ENCODE data around the gene IL4R. TPM values are rescaled to one million over a fixed set of nuclear protein-coding genes. Genes with fewer than 3 reads are reported as not detected.

Gene IL4R
- total and polyA plus RNA-seq, 2 of the 13 experiments (the other 11 are each of a cell fraction or from before 2014, with no cell fraction given) = 15.9 to 49.6 TPM

DNA sequence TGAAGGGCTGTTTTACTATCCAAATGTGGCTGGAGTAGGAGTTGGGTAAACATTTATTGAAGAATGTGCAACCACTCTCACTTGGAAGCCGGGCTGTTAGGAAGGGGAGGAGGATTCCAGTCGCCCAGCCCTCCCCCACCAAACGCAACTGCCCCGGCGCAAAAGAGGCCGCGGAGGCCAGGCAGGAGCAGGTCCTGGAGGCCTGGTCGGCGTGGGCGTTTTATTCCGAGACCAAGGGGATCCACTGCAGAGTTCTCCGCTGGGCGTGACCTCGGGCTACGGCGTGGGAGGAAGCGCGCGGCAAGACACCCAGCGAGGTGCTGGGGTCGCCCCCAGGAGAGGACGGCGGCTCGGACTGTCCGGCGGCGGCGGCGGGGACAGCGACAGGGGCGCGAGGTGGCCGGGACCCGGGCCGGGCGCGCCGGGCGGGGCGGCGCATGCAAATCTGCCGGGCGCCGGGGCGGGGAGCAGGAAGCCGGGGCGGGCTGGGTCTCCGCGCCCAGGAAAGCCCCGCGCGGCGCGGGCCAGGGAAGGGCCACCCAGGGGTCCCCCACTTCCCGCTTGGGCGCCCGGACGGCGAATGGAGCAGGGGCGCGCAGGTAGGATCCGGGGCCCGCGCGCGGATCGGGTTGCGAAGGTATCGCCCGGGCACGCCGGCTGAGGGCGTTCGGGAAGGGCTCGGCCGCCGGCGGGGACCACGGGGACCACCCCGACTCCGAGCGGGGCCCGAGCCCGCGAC is at the start of gene IL4R (continued):
- TF ChIP-seq PAF1 (CRISPR knock-in tag; IDR thresholded peaks at IDR 0.05) (no peak), NCOA5 (CRISPR knock-in tag; IDR thresholded peaks at IDR 0.05) (no peak), RBFOX2 (IDR thresholded peaks at IDR 0.05; ENCODE audit: low read depth, low read length) (peak; percentile 88), ZIK1 (CRISPR knock-in tag; IDR thresholded peaks at IDR 0.05; ENCODE audit: borderline replicate concordance, low read depth) (no peak; the same call in 1 of the 2 replicates), PCBP2 (optimal IDR thresholded peaks at IDR 0.05; ENCODE audit: low read depth, low read length, poor library complexity, severe bottlenecking) (peak; percentile 10), ZNF678 (CRISPR knock-in tag; IDR thresholded peaks at IDR 0.05) (0 out of 2 replicates have a peak, but pooled peaks have one; percentile 58), ZFAT (CRISPR knock-in tag; conservative IDR thresholded peaks at IDR 0.05) (no peak), GZF1 (CRISPR knock-in tag; IDR thresholded peaks at IDR 0.05) (0 out of 2 replicates have a peak, but pooled peaks have one; percentile 61), MTA1 (CRISPR knock-in tag; IDR thresholded peaks at IDR 0.05; ENCODE audit: borderline replicate concordance) (no peak), RARA (CRISPR knock-in tag; IDR thresholded peaks at IDR 0.05) (peak; percentile 45; the same call in 1 of the 2 replicates), HNRNPH1 (optimal IDR thresholded peaks at IDR 0.05; ENCODE audit: low read depth, low read length) (no peak), KAT2B (IDR thresholded peaks at IDR 0.05; ENCODE audit: borderline replicate concordance, low read depth, low read length) (no peak), HNRNPLL (IDR thresholded peaks at IDR 0.05; ENCODE audit: low read depth, low read length, poor library complexity, severe bottlenecking) (peak; percentile 78), ZNF737 (CRISPR knock-in tag; IDR thresholded peaks at IDR 0.05; ENCODE audit: borderline replicate concordance) (no peak), DNMT1 (CRISPR knock-in tag; IDR thresholded peaks at IDR 0.05) (no peak), ZEB1 (IDR thresholded peaks at IDR 0.05; ENCODE audit: insufficient replicate concordance, low read depth) (no peak), CEBPG (CRISPR knock-in tag; IDR thresholded peaks at IDR 0.05) (peak; percentile 63), ZNF788 (CRISPR knock-in tag; IDR thresholded peaks at IDR 0.05; ENCODE audit: borderline replicate concordance) (no peak), TOPORS (CRISPR knock-in tag; IDR thresholded peaks at IDR 0.05) (peak; percentile 72; the same call in 1 of the 2 replicates)
- TF ChIP-seq, protein P1, sequence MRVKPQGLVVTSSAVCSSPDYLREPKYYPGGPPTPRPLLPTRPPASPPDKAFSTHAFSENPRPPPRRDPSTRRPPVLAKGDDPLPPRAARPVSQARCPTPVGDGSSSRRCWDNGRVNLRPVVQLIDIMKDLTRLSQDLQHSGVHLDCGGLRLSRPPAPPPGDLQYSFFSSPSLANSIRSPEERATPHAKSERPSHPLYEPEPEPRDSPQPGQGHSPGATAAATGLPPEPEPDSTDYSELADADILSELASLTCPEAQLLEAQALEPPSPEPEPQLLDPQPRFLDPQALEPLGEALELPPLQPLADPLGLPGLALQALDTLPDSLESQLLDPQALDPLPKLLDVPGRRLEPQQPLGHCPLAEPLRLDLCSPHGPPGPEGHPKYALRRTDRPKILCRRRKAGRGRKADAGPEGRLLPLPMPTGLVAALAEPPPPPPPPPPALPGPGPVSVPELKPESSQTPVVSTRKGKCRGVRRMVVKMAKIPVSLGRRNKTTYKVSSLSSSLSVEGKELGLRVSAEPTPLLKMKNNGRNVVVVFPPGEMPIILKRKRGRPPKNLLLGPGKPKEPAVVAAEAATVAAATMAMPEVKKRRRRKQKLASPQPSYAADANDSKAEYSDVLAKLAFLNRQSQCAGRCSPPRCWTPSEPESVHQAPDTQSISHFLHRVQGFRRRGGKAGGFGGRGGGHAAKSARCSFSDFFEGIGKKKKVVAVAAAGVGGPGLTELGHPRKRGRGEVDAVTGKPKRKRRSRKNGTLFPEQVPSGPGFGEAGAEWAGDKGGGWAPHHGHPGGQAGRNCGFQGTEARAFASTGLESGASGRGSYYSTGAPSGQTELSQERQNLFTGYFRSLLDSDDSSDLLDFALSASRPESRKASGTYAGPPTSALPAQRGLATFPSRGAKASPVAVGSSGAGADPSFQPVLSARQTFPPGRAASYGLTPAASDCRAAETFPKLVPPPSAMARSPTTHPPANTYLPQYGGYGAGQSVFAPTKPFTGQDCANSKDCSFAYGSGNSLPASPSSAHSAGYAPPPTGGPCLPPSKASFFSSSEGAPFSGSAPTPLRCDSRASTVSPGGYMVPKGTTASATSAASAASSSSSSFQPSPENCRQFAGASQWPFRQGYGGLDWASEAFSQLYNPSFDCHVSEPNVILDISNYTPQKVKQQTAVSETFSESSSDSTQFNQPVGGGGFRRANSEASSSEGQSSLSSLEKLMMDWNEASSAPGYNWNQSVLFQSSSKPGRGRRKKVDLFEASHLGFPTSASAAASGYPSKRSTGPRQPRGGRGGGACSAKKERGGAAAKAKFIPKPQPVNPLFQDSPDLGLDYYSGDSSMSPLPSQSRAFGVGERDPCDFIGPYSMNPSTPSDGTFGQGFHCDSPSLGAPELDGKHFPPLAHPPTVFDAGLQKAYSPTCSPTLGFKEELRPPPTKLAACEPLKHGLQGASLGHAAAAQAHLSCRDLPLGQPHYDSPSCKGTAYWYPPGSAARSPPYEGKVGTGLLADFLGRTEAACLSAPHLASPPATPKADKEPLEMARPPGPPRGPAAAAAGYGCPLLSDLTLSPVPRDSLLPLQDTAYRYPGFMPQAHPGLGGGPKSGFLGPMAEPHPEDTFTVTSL (CRISPR knock-in tag; IDR thresholded peaks at IDR 0.05; ENCODE audit: borderline replicate concordance) = 0 out of 2 replicates have a peak, but pooled peaks have one; percentile 47
- TF ChIP-seq, protein P2, sequence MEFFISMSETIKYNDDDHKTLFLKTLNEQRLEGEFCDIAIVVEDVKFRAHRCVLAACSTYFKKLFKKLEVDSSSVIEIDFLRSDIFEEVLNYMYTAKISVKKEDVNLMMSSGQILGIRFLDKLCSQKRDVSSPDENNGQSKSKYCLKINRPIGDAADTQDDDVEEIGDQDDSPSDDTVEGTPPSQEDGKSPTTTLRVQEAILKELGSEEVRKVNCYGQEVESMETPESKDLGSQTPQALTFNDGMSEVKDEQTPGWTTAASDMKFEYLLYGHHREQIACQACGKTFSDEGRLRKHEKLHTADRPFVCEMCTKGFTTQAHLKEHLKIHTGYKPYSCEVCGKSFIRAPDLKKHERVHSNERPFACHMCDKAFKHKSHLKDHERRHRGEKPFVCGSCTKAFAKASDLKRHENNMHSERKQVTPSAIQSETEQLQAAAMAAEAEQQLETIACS (CRISPR knock-in tag; IDR thresholded peaks at IDR 0.05) = peak; percentile 51
- TF ChIP-seq, protein P3, sequence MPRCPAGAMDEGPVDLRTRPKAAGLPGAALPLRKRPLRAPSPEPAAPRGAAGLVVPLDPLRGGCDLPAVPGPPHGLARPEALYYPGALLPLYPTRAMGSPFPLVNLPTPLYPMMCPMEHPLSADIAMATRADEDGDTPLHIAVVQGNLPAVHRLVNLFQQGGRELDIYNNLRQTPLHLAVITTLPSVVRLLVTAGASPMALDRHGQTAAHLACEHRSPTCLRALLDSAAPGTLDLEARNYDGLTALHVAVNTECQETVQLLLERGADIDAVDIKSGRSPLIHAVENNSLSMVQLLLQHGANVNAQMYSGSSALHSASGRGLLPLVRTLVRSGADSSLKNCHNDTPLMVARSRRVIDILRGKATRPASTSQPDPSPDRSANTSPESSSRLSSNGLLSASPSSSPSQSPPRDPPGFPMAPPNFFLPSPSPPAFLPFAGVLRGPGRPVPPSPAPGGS (CRISPR knock-in tag; IDR thresholded peaks at IDR 0.05) = peak; percentile 52

Measured in HepG2 (cell line).